T-helper 1 cell treated with Interleukin-12 subunit alpha and Interleukin-12 subunit beta and Interleukin-4 antibody, amounts not matched to agents 30 ng/mL and 1 ng/mL, for 36 hours (primary cell): Measurements from ENCODE around the gene CD300LB. TPM values are rescaled to one million over a fixed set of nuclear protein-coding genes. Genes with fewer than 3 reads are reported as not detected.
"Not testable (repeated sequence)": the region's sequence is repeated elsewhere in the genome, so short reads cannot be mapped to it uniquely, and the experiment has no call there.

Experiments used
- intact Hi-C: fragments of 100-400 bp; cut with micrococcal nuclease; formaldehyde crosslinking; loops from one replicate; pipeline ENCODE4 v1.15.1; 2024
- total RNA-seq: library from RNA; stranded (reverse); gene quantifications from 2 replicates; pipeline ENCODE4 v1.2.3, GENCODE V29; 2022

CD300LB gene
- total RNA-seq, 1 donor from 2014 or later, result not detected

GRCh38 chr17:74526681-74527080, 4.6 kb downstream of the CD300LB start:
- intact Hi-C loops, result no loop called here

GRCh38 chr17:74525781-74526288, 5.4 kb downstream of the CD300LB start:
- intact Hi-C loops, result no loop called here

GRCh38 chr17:74525465-74525725, 5.9 kb downstream of the CD300LB start:
- intact Hi-C loops, result no loop called here

- intact Hi-C loops, result no loop called here
These were observed 6.4 kb downstream of the CD300LB start for GRCh38 chr17:74524653-74525464.

- intact Hi-C loops, result no loop called here
These were observed 8.0 kb downstream of the CD300LB start for GRCh38 chr17:74523308-74523707.

GRCh38 chr17:74522381-74523105, 8.7 kb downstream of the CD300LB start:
- intact Hi-C loops, result no loop called here

- intact Hi-C loops, result no loop called here
These were observed 9.5 kb downstream of the CD300LB start for GRCh38 chr17:74521701-74522201.

GRCh38 chr17:74520790-74521480, 10.3 kb downstream of the CD300LB start:
- intact Hi-C loops, result no loop called here

GRCh38 chr17:74520016-74520434, 11.2 kb downstream of the CD300LB start:
- intact Hi-C loops, result no loop called here

GRCh38 chr17:74518413-74518981, 12.8 kb downstream of the CD300LB start:
- intact Hi-C loops, result not testable (repeated sequence)

GRCh38 chr17:74516561-74517328, 14.5 kb downstream of the CD300LB start:
- intact Hi-C loops, result no loop called here

- intact Hi-C loops, result no loop called here
These were observed 15.3 kb downstream of the CD300LB start for GRCh38 chr17:74515941-74516340.

- intact Hi-C loops, result no loop called here
These were observed 16.5 kb downstream of the CD300LB start for GRCh38 chr17:74514632-74515334.

- intact Hi-C loops, result no loop called here
These were observed 17.2 kb downstream of the CD300LB start for GRCh38 chr17:74513987-74514631.

- intact Hi-C loops, result no loop called here
These were observed 18.6 kb downstream of the CD300LB start for GRCh38 chr17:74512624-74513091.

GRCh38 chr17:74512036-74512435, 19.2 kb downstream of the CD300LB start:
- intact Hi-C loops, result no loop called here

- intact Hi-C loops, result no loop called here
These were observed 23.1 kb downstream of the CD300LB start for GRCh38 chr17:74508156-74508555.

GRCh38 chr17:74503949-74504348, 27.3 kb downstream of the CD300LB start:
- intact Hi-C loops, result not testable (repeated sequence)

GRCh38 chr17:74502861-74503260, 28.4 kb downstream of the CD300LB start:
- intact Hi-C loops, result no loop called here
